ENCODE data around the gene TTC29. TPM values are rescaled to one million over a fixed set of nuclear protein-coding genes. Genes with fewer than 3 reads are reported as not detected.

TTC29 gene
- total RNA-seq, 1 donor from 2014 or later: not detected

DNA sequence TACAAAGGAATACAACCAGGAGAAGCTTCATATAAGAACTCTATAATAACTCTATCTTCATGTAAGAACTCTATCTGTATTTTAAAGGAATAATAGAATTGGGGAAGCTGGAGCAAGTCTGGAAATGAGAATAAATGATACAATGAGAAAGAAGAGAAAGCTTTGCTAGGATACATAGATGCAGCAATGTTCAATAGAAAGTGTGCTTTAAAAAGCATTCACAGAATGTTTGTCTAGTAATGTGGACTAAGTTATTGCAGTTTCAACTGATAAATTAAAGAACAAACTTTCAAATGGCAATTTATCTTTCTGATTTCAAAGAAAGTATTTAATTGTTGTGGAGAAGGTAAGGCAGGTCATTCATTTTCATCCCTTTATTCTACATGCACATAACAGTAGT lies 104.9 kb downstream of the TTC29 start:
- TF ChIP-seq, protein P1, sequence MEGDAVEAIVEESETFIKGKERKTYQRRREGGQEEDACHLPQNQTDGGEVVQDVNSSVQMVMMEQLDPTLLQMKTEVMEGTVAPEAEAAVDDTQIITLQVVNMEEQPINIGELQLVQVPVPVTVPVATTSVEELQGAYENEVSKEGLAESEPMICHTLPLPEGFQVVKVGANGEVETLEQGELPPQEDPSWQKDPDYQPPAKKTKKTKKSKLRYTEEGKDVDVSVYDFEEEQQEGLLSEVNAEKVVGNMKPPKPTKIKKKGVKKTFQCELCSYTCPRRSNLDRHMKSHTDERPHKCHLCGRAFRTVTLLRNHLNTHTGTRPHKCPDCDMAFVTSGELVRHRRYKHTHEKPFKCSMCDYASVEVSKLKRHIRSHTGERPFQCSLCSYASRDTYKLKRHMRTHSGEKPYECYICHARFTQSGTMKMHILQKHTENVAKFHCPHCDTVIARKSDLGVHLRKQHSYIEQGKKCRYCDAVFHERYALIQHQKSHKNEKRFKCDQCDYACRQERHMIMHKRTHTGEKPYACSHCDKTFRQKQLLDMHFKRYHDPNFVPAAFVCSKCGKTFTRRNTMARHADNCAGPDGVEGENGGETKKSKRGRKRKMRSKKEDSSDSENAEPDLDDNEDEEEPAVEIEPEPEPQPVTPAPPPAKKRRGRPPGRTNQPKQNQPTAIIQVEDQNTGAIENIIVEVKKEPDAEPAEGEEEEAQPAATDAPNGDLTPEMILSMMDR (IDR thresholded peaks at IDR 0.05; ENCODE audit: insufficient read depth, low read depth, low read length): no peak
- TF ChIP-seq EZH2 (IDR thresholded peaks at IDR 0.05; ENCODE audit: insufficient read depth, low read length): no peak
- H3K36me3 Mint-ChIP-seq (ENCODE audit: low read depth, unreplicated experiment): no peaks in the 10 kb centered on the region
- no peaks in the 10 kb centered on the region for H3K4me1 Mint-ChIP-seq (ENCODE audit: low read depth, unreplicated experiment)
- H3K27me3 Mint-ChIP-seq (ENCODE audit: low read depth, unreplicated experiment): no peaks in the 10 kb centered on the region
- no peak overlapping the region for H3K4me3 Mint-ChIP-seq (ENCODE audit: unreplicated experiment)
- no peak overlapping the region for H3K27ac Mint-ChIP-seq (ENCODE audit: unreplicated experiment)
- H3K9me3 ChIP-seq (ENCODE audit: insufficient read depth, low read depth, low read length): no peaks in the 10 kb centered on the region
- FAIRE-seq: no peak
- no peak overlapping the region for H3K27ac ChIP-seq (ENCODE audit: low read depth, low read length)
- peaks cover 2% of the 10 kb centered on the region for H3K9me3 Mint-ChIP-seq (ENCODE audit: unreplicated experiment)
- H3K27me3 ChIP-seq (ENCODE audit: insufficient read depth, low read length): no peaks in the 10 kb centered on the region
- no peak overlapping the region for H3K4me2 ChIP-seq (ENCODE audit: low read length)
- no peaks in the 10 kb centered on the region for H3K79me2 ChIP-seq (ENCODE audit: insufficient read depth, low read length)
- no peak for DNase-seq (ENCODE audit: low read depth)
- H3K4me1 ChIP-seq (ENCODE audit: insufficient read depth, low read length): no peaks in the 10 kb centered on the region
- no peak overlapping the region for H3K4me3 ChIP-seq (ENCODE audit: insufficient read depth, low read depth, low read length)
- H2AFZ ChIP-seq (ENCODE audit: low read depth, low read length): no peak overlapping the region
- H3K9ac ChIP-seq (ENCODE audit: low read length): no peak overlapping the region
- H4K20me1 ChIP-seq (ENCODE audit: insufficient read depth, low read length): no peaks in the 10 kb centered on the region
- H3K36me3 ChIP-seq (ENCODE audit: insufficient read depth, low read length): no peaks in the 10 kb centered on the region

DNA sequence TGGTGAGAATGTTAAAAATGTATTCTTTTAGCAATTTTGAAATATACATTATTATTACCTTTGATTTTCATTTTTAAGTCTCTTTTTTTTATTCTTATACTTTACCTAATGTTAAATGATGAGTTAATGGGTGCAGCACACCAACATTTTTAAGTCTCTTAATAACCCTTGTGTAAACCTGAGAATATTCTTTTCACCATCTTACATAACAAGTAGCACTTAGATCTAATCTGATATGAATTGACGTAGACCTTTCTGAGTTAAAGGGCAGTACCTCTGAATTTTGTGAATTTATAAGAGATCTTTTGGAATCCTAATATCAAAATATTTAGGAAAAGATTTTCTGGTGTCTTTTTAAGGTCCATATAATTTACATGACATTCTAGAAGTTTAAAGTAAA lies 110.6 kb downstream of the TTC29 start:
- TF ChIP-seq, protein P1 (IDR thresholded peaks at IDR 0.05; ENCODE audit: insufficient read depth, low read depth, low read length): no peak
- TF ChIP-seq EZH2 (IDR thresholded peaks at IDR 0.05; ENCODE audit: insufficient read depth, low read length): no peak
- no peak for DNase-seq (ENCODE audit: low read depth)
- Histone ChIP-seq H3K79me2 (ENCODE audit: insufficient read depth, low read length) (no peaks in the 10 kb centered on the region), H3K4me3 (ENCODE audit: insufficient read depth, low read depth, low read length) (no peak overlapping the region), H3K27me3 (ENCODE audit: insufficient read depth, low read length) (no peaks in the 10 kb centered on the region), H3K27ac (ENCODE audit: low read depth, low read length) (no peak overlapping the region), H3K4me2 (ENCODE audit: low read length) (no peak overlapping the region), H2AFZ (ENCODE audit: low read depth, low read length) (no peak overlapping the region), H4K20me1 (ENCODE audit: insufficient read depth, low read length) (no peaks in the 10 kb centered on the region), H3K9me3 (ENCODE audit: insufficient read depth, low read depth, low read length) (no peaks in the 10 kb centered on the region), H3K9ac (ENCODE audit: low read length) (no peak overlapping the region), H3K36me3 (ENCODE audit: insufficient read depth, low read length) (no peaks in the 10 kb centered on the region), H3K4me1 (ENCODE audit: insufficient read depth, low read length) (no peaks in the 10 kb centered on the region)
- Mint-ChIP-seq H3K9me3 (ENCODE audit: unreplicated experiment) (no peaks in the 10 kb centered on the region), H3K27me3 (ENCODE audit: low read depth, unreplicated experiment) (no peaks in the 10 kb centered on the region), H3K36me3 (ENCODE audit: low read depth, unreplicated experiment) (no peaks in the 10 kb centered on the region), H3K4me1 (ENCODE audit: low read depth, unreplicated experiment) (no peaks in the 10 kb centered on the region), H3K4me3 (ENCODE audit: unreplicated experiment) (no peak overlapping the region), H3K27ac (ENCODE audit: unreplicated experiment) (no peak overlapping the region)
- FAIRE-seq: no peak

DNA sequence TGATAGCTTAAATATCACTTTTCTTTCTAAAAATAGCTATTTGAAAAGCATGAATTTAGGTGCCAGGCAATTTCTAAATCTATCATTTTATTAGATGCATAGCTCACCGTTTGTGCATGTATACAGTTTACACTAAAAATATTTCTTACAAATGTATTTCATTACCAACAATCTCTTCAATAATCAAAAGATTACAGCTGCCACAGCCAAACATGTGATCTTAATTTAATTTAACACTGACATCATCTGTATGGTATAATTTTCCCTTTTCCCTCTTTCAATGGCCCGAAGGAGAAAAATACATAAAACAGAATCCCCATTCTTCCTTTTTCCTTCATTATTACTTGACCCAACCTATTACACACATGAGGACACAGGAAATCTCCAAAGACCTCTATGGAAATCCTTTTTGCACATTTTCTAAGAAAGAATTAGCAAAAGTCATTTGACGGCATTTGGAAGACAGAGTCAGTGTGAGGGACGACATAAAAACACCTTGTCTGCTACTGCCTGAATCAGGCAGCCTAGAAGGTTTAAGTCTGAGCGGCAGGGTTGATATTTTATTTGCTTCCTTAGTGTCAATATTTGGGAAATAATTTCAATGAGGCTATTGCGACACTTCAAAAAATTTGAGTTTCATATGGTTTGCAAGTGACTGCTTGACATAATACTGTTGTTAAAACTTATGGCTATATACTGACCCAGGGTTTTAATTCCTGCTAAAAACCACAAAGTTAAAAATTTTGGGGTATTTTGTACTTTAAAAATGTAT lies 111.2 kb downstream of the TTC29 start:
- no peak overlapping the region for H3K9ac ChIP-seq (ENCODE audit: low read length)
- no peaks in the 10 kb centered on the region for H3K9me3 ChIP-seq (ENCODE audit: insufficient read depth, low read depth, low read length)
- no peaks in the 10 kb centered on the region for H3K36me3 ChIP-seq (ENCODE audit: insufficient read depth, low read length)
- no peaks in the 10 kb centered on the region for H3K4me1 ChIP-seq (ENCODE audit: insufficient read depth, low read length)
- no peak overlapping the region for H3K4me3 Mint-ChIP-seq (ENCODE audit: unreplicated experiment)
- TF ChIP-seq, protein P1 (IDR thresholded peaks at IDR 0.05; ENCODE audit: insufficient read depth, low read depth, low read length): no peak
- no peak for TF ChIP-seq EZH2 (IDR thresholded peaks at IDR 0.05; ENCODE audit: insufficient read depth, low read length)
- H3K27me3 Mint-ChIP-seq (ENCODE audit: low read depth, unreplicated experiment): no peaks in the 10 kb centered on the region
- H2AFZ ChIP-seq (ENCODE audit: low read depth, low read length): no peak overlapping the region
- H3K4me3 ChIP-seq (ENCODE audit: insufficient read depth, low read depth, low read length): no peak overlapping the region
- H3K27me3 ChIP-seq (ENCODE audit: insufficient read depth, low read length): no peaks in the 10 kb centered on the region
- H3K4me2 ChIP-seq (ENCODE audit: low read length): no peak overlapping the region
- DNase-seq (ENCODE audit: low read depth) (no peak), FAIRE-seq (no peak)
- H3K27ac Mint-ChIP-seq (ENCODE audit: unreplicated experiment): no peak overlapping the region
- H4K20me1 ChIP-seq (ENCODE audit: insufficient read depth, low read length): no peaks in the 10 kb centered on the region
- H3K79me2 ChIP-seq (ENCODE audit: insufficient read depth, low read length): no peaks in the 10 kb centered on the region
- no peaks in the 10 kb centered on the region for H3K9me3 Mint-ChIP-seq (ENCODE audit: unreplicated experiment)
- H3K27ac ChIP-seq (ENCODE audit: low read depth, low read length): no peak overlapping the region
- no peaks in the 10 kb centered on the region for H3K4me1 Mint-ChIP-seq (ENCODE audit: low read depth, unreplicated experiment)
- H3K36me3 Mint-ChIP-seq (ENCODE audit: low read depth, unreplicated experiment): no peaks in the 10 kb centered on the region
